ENCODE results near the gene ASMTL. TPM values are rescaled to one million over a fixed set of nuclear protein-coding genes. Genes with fewer than 3 reads are reported as not detected.

ASMTL gene
- total and polyA plus RNA-seq, 2 experiments from 2014 or later, result 10.1 to 31.0 TPM

GRCh38 chrX:1486749-1487361, 34.1 kb upstream of the ASMTL start:
- TF ChIP-seq EZH2 (IDR thresholded peaks at IDR 0.05; ENCODE audit: borderline replicate concordance) (no peak), CTCF (IDR thresholded peaks at IDR 0.05; ENCODE audit: poor library complexity) (no peak), EZH2phosphoT487 (IDR thresholded peaks at IDR 0.05; ENCODE audit: low read depth, severe bottlenecking, unreplicated experiment) (no peak)
- no peaks in the 10 kb centered on the region for H3K79me2 ChIP-seq
- H2AFZ ChIP-seq, result no peak overlapping the region
- no peaks in the 10 kb centered on the region for H4K20me1 ChIP-seq (ENCODE audit: insufficient read depth, poor library complexity, severe bottlenecking)
- H3K4me2 ChIP-seq, result no peak overlapping the region
- no peaks in the 10 kb centered on the region for H3K9me2 ChIP-seq (replicated peaks; ENCODE audit: insufficient read depth)
- H3K36me3 ChIP-seq (replicated peaks; ENCODE audit: insufficient read depth, low read depth), result no peaks in the 10 kb centered on the region
- no peaks in the 10 kb centered on the region for H3K27me3 ChIP-seq
- no peaks in the 10 kb centered on the region for H3K9me3 ChIP-seq (ENCODE audit: low read depth)
- 85% methylated on average over 18 of the region's 18 CpGs for WGBS (ENCODE audit: low lambda C conversion rate, missing lambda C conversion rate)
- DNase-seq (ENCODE audit: low spot score), result no peak
- H3K4me3 ChIP-seq, result no peak overlapping the region
- no peak overlapping the region for H3K27ac ChIP-seq
- H3K4me1 ChIP-seq (ENCODE audit: insufficient read depth), result no peaks in the 10 kb centered on the region

GRCh38 chrX:1486177-1486576, 33.5 kb upstream of the ASMTL start:
- no peak for DNase-seq (ENCODE audit: low spot score)
- no peak overlapping the region for H3K4me2 ChIP-seq
- no peaks in the 10 kb centered on the region for H3K79me2 ChIP-seq
- no peaks in the 10 kb centered on the region for H3K36me3 ChIP-seq (replicated peaks; ENCODE audit: insufficient read depth, low read depth)
- no peaks in the 10 kb centered on the region for H3K9me3 ChIP-seq (ENCODE audit: low read depth)
- H3K9me2 ChIP-seq (replicated peaks; ENCODE audit: insufficient read depth), result no peaks in the 10 kb centered on the region
- H3K4me3 ChIP-seq, result no peak overlapping the region
- no peak overlapping the region for H2AFZ ChIP-seq
- H3K27ac ChIP-seq, result no peak overlapping the region
- no peaks in the 10 kb centered on the region for H3K27me3 ChIP-seq
- TF ChIP-seq CTCF (IDR thresholded peaks at IDR 0.05; ENCODE audit: poor library complexity) (no peak), EZH2phosphoT487 (IDR thresholded peaks at IDR 0.05; ENCODE audit: low read depth, severe bottlenecking, unreplicated experiment) (no peak), EZH2 (IDR thresholded peaks at IDR 0.05; ENCODE audit: borderline replicate concordance) (no peak)
- H4K20me1 ChIP-seq (ENCODE audit: insufficient read depth, poor library complexity, severe bottlenecking), result no peaks in the 10 kb centered on the region
- no peaks in the 10 kb centered on the region for H3K4me1 ChIP-seq (ENCODE audit: insufficient read depth)
- WGBS (ENCODE audit: low lambda C conversion rate, missing lambda C conversion rate), result 94% methylated on average over 5 of the region's 5 CpGs

GRCh38 chrX:1485033-1485432, 32.3 kb upstream of the ASMTL start:
- Histone ChIP-seq H3K79me2 (no peaks in the 10 kb centered on the region), H3K4me1 (ENCODE audit: insufficient read depth) (no peaks in the 10 kb centered on the region), H2AFZ (no peak overlapping the region), H4K20me1 (ENCODE audit: insufficient read depth, poor library complexity, severe bottlenecking) (no peaks in the 10 kb centered on the region), H3K9me2 (replicated peaks; ENCODE audit: insufficient read depth) (no peaks in the 10 kb centered on the region), H3K36me3 (replicated peaks; ENCODE audit: insufficient read depth, low read depth) (no peaks in the 10 kb centered on the region), H3K4me3 (no peak overlapping the region), H3K27me3 (no peaks in the 10 kb centered on the region), H3K4me2 (no peak overlapping the region), H3K27ac (no peak overlapping the region), H3K9me3 (ENCODE audit: low read depth) (no peaks in the 10 kb centered on the region)
- TF ChIP-seq EZH2phosphoT487 (IDR thresholded peaks at IDR 0.05; ENCODE audit: low read depth, severe bottlenecking, unreplicated experiment) (no peak), CTCF (IDR thresholded peaks at IDR 0.05; ENCODE audit: poor library complexity) (no peak), EZH2 (IDR thresholded peaks at IDR 0.05; ENCODE audit: borderline replicate concordance) (no peak)
- no peak for DNase-seq (ENCODE audit: low spot score)
- 95% methylated on average over 9 of the region's 9 CpGs for WGBS (ENCODE audit: low lambda C conversion rate, missing lambda C conversion rate)

Data from hepatocyte (in vitro differentiated cells).